HG03354 (cell line): ENCODE measurements around the gene USP35.
"Not testable (repeated sequence)": the region's sequence is repeated elsewhere in the genome, so short reads cannot be mapped to it uniquely, and the experiment has no call there.

Experiments
- ATAC-seq: cut with Tn5 transposase; IDR thresholded peaks from one replicate; pipeline ENCODE4 v1.9.1; 2021; ENCODE audit warnings: mild to moderate bottlenecking; ENCODE audit not compliant: unreplicated experiment, poor library complexity, severe bottlenecking

Gene USP35

GRCh38 chr11:78168539-78169477 lies 19.9 kb upstream of the USP35 start:
- no peak for ATAC-seq

DNA sequence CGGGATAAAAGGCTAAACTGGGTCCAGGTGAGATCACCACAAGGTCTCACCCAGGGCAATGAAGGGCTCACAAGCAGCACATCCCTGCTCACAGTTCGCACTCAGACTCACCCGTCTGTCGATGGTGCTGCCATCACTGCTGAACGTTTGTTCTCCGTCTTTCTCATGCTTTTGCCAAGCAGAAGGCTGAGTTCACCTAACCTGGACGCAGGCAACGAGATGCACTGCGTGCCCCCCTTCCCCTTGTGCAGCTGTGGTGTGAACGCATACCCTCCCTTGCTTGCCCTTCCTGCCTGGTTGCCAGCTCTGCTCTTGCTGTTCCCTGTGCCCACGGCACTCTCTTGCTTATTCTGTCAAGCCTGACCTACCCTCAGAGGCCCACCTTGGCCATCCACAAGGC lies 18.3 kb upstream of the USP35 start:
- no peak for ATAC-seq

DNA sequence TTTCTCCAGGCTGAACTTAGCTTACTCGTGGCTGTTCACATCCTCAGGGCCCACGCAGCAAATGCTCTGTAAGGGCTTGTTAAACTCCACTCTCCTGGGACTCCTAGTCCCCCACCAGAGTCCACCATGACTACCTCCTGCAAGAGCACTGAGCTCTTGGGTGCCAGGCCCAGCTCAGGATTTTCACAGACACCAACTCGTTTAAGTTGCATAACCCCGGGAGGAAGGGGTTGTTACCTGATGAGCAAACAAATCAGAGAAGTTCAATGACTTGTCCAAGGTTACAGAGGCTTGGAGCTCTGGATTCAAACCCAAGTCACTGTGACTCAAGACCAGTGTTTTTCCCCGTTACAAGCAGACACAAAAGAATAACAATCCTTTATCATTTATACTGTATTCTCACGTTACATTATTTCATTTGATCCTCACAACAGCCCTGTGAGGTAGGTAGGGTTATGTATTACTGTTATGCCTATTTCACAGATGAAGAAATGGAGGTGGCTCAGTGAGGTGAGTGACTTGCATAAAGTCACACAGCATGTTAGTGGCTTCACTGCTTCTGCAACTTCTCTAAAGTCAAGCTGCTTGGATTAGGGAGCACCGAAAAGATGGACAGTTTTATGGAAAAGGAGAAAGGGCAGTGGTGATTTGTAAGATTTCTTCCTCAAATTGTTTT lies 17.7 kb upstream of the USP35 start:
- ATAC-seq, result no peak

GRCh38 chr11:78171951-78172350 lies 16.8 kb upstream of the USP35 start:
- ATAC-seq, result no peak

GRCh38 chr11:78175862-78176261 lies 12.9 kb upstream of the USP35 start:
- ATAC-seq, result not testable (repeated sequence)

- no peak for ATAC-seq
Observed at GRCh38 chr11:78176605-78177141, 12.0 kb upstream of the USP35 start.

- ATAC-seq, result no peak
Observed at GRCh38 chr11:78177216-78177615, 11.5 kb upstream of the USP35 start.

DNA sequence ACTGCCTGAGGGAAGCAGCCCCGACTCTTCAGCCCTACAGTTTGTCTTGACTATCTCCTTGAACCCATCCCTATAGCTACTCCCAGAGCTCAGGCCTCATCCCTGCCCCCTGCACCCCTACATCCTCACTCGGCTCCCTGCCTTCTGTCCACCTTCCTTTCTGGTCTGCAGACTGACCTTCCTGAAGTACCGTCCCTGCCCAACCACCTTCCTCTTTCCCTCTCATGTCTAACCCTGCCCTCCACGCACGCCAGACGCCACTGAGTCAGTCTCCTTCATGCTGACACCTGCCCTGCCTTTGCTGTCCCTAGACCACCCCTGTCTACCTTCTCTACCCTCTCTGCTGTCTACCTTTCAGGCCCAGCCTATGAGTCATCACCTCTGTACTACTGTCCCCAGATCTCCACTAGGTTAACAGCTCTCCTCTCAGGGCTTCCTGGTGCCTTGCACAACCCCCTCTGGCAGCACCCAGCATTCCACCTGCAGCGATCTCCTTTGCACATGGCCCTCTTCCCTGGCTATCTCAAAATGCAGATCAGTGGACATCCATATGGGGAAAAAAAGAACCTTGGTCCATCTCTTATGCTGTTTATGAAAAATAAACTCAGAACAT lies 9.2 kb upstream of the USP35 start:
- ATAC-seq, result no peak

GRCh38 chr11:78180751-78181150 lies 8.0 kb upstream of the USP35 start:
- no peak for ATAC-seq

- no peak for ATAC-seq
Observed at GRCh38 chr11:78181185-78181584, 7.5 kb upstream of the USP35 start.

DNA sequence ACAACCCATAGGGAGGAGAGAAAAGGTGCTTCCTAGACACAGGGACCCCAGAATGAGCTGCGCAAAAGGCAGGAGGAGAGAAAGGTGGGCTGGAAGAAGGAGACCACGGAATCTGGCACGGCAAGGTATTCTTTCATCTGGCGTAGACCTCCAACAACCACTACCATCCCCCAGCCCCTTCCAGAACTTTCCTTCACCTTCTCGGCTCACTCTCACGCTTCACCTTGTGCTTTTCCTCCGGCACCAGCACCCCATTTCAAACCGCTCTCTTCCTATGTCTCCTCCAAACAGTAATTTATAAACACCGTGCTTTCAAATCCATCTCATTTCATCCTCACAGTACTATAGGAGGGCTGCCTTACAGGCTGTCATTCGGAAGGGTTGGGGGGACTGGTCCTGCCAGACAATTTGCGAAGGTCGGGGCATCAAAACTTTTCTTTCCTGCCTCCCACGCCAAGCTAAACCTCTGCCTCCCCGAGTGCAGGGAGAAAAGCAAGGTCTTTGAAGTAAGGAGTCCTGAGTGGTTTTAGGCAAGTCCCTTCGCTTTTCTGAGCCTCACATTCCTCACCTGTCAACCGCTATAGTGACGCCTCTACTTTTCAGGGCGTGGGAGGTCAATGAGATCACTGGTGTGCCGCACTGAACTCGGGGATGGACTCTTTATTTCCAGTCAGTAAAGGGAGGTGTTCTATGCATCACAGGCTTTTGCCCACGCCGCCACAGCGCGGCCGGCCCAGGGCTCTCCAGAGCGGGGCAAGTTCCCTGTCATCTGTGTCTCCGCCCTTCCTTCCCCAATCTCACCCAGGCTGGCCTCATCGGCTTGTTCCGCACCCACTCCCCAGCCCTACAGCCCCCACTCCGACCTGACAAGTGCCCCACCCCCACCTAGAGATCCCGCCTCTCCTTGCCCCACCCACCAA lies 1.1 kb upstream of the USP35 start:
- ATAC-seq, result peak; percentile 24

DNA sequence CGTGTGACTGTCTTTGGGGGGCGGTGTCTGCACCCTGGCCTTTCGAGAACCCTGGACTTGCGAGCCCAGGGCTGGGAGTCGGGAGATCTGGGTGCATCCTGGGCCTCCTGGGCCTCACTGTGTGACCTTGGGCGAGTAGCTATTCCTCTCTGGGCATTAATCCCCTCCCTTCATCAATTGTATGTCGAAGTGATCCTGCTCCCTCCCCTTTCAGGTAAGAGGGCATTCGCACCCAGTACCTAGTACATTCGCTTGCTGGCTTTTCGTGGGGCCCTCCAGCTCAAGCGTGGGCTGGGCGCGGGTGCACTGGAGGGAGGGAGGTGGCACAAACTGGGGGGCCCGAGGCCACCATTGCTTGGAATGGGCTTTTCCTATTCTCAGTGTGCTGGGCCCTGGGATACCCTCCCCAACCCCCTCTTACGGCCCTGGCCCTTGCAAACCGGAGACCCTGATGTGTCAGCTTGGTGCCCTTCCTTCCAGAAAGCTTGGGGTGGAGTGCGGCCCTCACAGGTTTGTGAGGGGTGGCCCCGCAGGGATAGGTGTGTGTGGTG lies 530 bp downstream of the USP35 start:
- ATAC-seq, result no peak

GRCh38 chr11:78189851-78190250 lies 1.1 kb downstream of the USP35 start:
- ATAC-seq, result no peak

DNA sequence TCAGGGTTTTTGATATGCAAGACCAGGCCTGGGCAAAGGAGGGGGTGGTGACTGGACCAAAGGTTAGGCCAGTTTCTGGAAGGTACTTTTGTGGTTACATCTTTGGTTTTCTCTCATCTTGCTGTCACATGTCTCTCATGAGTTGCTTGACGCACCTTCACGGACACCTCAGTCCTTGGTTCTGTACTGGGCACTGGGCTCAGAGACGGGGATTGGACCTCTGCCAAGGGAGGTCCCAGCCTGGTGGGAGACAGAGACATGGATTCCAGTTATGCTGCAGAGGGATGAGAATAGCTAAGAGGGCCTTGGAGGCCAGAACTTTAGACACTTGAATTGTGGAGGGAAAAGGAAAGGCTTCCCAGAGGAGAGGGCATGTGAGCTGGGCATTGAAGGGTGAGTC lies 1.7 kb downstream of the USP35 start:
- ATAC-seq, result no peak

GRCh38 chr11:78190871-78191538 lies 2.3 kb downstream of the USP35 start:
- no peak for ATAC-seq

DNA sequence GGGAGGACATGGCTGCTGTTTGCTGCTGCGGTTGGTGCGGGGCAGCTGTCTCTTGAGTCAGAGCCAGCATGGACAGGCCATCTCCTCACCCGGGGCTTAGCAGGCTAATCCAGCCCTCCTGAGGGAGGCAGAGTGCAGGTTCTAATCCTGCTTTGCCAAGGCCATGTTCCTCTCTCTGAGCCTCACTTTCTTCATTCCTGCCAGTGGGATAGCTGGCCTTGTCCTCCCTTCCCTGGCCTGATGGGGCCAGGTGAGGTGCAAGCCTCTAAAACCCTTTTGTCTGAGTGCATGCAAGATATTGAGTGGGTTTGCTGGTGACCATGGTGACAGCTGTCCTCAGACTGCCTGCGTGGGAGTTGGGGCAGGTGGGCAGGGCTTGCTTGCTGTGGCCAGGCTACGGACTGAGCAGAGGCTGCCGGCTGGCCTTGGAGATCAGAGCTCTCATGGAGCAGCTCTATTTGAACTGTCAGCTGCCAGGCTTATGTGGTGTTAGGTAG lies 3.6 kb downstream of the USP35 start:
- ATAC-seq, result no peak

GRCh38 chr11:78192911-78193351 lies 4.2 kb downstream of the USP35 start:
- ATAC-seq, result no peak

- ATAC-seq, result no peak
Observed at GRCh38 chr11:78193806-78194205, 5.1 kb downstream of the USP35 start.
